T-cell (primary cell): ENCODE measurements around the gene OST4. TPM values are rescaled to one million over a fixed set of nuclear protein-coding genes. Genes with fewer than 3 reads are reported as not detected.
A peak's percentile ranks its signal among the peaks of the same experiment; 100 is the strongest.

Source experiments
- ATAC-seq, 4 experiments: fragments of 200-7000 bp in 3 of 4; fragments of 150-1000 bp in 1 of 4; cut with Tn5 transposase; replicated peaks in 1 of 4; 1 replicate in 3 of 4; 2 replicates in 1 of 4; pipeline ENCODE4 v1.10.0; 2021; ENCODE audit warnings: moderate library complexity in 3 of 4, mild to moderate bottlenecking in 2 of 4, moderate number of reproducible peaks in 1 of 4
- CTCF ChIA-PET, 2 donors: fragments of 300-600 bp; sonication (Branson Sonifier 250); formaldehyde crosslinking; loops; one replicate each; lab custom pipeline; 2022; ENCODE audit warnings: antibody characterized with exemption in 2 of 2; lab: Charles Lee
- POLR2A ChIA-PET, 2 donors: fragments of 300-600 bp; sonication (Branson Sonifier 250); formaldehyde crosslinking; loops; one replicate each; lab custom pipeline; 2022; ENCODE audit warnings: antibody characterized with exemption in 2 of 2; lab: Charles Lee
- DNase-seq, 35 experiments: peaks; one replicate each; pipeline versions ENCODE4 v3.0.0 to v3.0.0-alpha.2; 2013 to 2023
- H3K27ac ChIP-seq: one replicate; pipeline ENCODE4 v1.5.1; 2013; ENCODE audit warnings: low read length
- H3K27me3 ChIP-seq, 2 experiments: replicated peaks in 1 of 2; 1 replicate in 1 of 2; 2 replicates in 1 of 2; pipeline versions ENCODE4 v1.6.1 to v1.7.0; 2013; ENCODE audit warnings: low read length in 1 of 2, mixed read lengths in 1 of 2; ENCODE audit not compliant: control insufficient read depth in 2 of 2, insufficient read depth in 2 of 2; ENCODE audit errors: extremely low read depth in 1 of 2
- H3K36me3 ChIP-seq, 2 donors: 1 replicate in 1 of 2; 2 replicates in 1 of 2; pipeline versions ENCODE4 v1.6.1 to v1.7.0; 2013; ENCODE audit warnings: low read length in 1 of 2; ENCODE audit not compliant: control insufficient read depth in 2 of 2, insufficient read depth in 1 of 2; ENCODE audit errors: extremely low read depth in 1 of 2
- H3K4me1 ChIP-seq, 2 experiments: 1 replicate in 1 of 2; 2 replicates in 1 of 2; pipeline versions ENCODE4 v1.6.1 to v1.7.0; 2013; ENCODE audit warnings: low read length in 2 of 2, mixed read lengths in 1 of 2; ENCODE audit not compliant: insufficient read depth in 2 of 2, control insufficient read depth in 1 of 2; ENCODE audit errors: extremely low read depth in 1 of 2
- H3K4me3 ChIP-seq, 2 donors: 1 replicate in 1 of 2; 2 replicates in 1 of 2; pipeline versions ENCODE4 v1.5.1 to v1.7.0; 2013; ENCODE audit warnings: mild to moderate bottlenecking in 2 of 2, low read length in 1 of 2, moderate library complexity in 1 of 2; ENCODE audit not compliant: control insufficient read depth in 1 of 2; ENCODE audit errors: extremely low read depth in 1 of 2
- H3K9me3 ChIP-seq: 2 replicates; pipeline ENCODE4 v1.7.0; 2013
- H3K27ac Mint-ChIP-seq, 2 donors: one replicate each; pipeline ENCODE4 v1.8.0; 2020 to 2021; ENCODE audit warnings: mild to moderate bottlenecking in 2 of 2, mixed read lengths in 2 of 2
- H3K27me3 Mint-ChIP-seq, 2 donors: one replicate each; pipeline ENCODE4 v1.8.0; 2021 to 2022; ENCODE audit warnings: mixed read lengths in 2 of 2
- H3K36me3 Mint-ChIP-seq: one replicate; pipeline ENCODE4 v1.8.0; 2021; ENCODE audit warnings: mixed read lengths
- H3K4me1 Mint-ChIP-seq, 3 donors: one replicate each; pipeline ENCODE4 v1.8.0; 2020 to 2022; ENCODE audit warnings: mixed read lengths in 3 of 3, mild to moderate bottlenecking in 1 of 3
- H3K4me3 Mint-ChIP-seq, 3 donors: one replicate each; pipeline ENCODE4 v1.8.0; 2020 to 2022; ENCODE audit warnings: mild to moderate bottlenecking in 3 of 3, mixed read lengths in 3 of 3, moderate library complexity in 3 of 3
- H3K9me3 Mint-ChIP-seq, 3 donors: one replicate each; pipeline ENCODE4 v1.8.0; 2020 to 2022; ENCODE audit warnings: mixed read lengths in 3 of 3
- WGBS: methylation state at CpG from one replicate; pipeline ENCODE4 v1.1.5; 2013; ENCODE audit warnings: missing lambda C conversion rate; ENCODE audit not compliant: insufficient coverage; 5-methylcytosine and 5-hydroxymethylcytosine counted together
- total RNA-seq, 35 experiments: library from RNA in 6 of 35; stranded (reverse) in 6 of 35; fragments of 120-200 nt in 1 of 35; gene quantifications; one replicate each; pipeline versions ENCODE4 v1.2.1 to v1.2.4 and lab custom pipeline; 2013 to 2026

Gene OST4
- total RNA-seq, 5 donors from 2014 or later (not counting 1 experiment from before 2014, with no cell fraction given): 217 to 292 (median 236) TPM

DNA sequence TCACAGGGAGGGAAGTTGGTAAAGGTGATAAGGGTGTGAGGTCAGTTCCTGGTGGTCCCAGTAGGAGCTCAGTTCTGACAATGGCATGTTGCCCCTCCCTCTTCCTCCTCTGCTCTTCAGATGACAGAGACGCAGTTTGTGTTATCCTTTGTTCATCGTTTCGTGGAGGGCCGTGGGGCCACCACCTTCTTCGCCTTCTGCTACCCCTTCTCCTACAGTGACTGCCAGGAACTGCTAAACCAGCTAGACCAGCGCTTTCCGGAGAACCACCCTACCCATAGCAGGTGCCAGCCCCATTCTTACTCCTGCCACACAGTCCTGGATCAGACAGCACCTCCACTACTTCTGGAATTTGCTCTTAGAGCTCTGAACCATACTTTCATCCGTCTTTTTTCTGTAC, 17.7 kb downstream of the OST4 start:
- Histone ChIP-seq H3K27ac (no peak overlapping the region), H3K4me3 (no peak overlapping the region), H3K27me3 (no peaks in the 10 kb centered on the region), H3K36me3 (peaks cover 8 to 34% of the 10 kb centered on the region in 2 donors), H3K4me1 (peaks cover 3 to 19% of the 10 kb centered on the region in 2 experiments), H3K9me3 (no peaks in the 10 kb centered on the region)
- WGBS: 89% methylated on average over 8 of the region's 8 CpGs
- Mint-ChIP-seq H3K9me3 (no peaks in the 10 kb centered on the region), H3K4me1 (peaks cover 18 to 41% (median 20%) of the 10 kb centered on the region in 3 donors), H3K27ac (peak overlapping the region in 1 of 2 donors; percentile 49), H3K4me3 (peak overlapping the region in 2 of 3 donors; percentile 1 to 5), H3K36me3 (peaks cover 18% of the 10 kb centered on the region), H3K27me3 (peaks cover 9 to 10% of the 10 kb centered on the region in 2 donors)
- CTCF ChIA-PET: interaction anchor here in 1 of 2 donors (0.6 kb wide), 1 partner anchor 27 kb away, joined by 6 read pairs; no protein-coding TSS in a partner anchor
- DNase-seq (no peak), ATAC-seq (no peak)
- POLR2A ChIA-PET: no interaction called here

DNA sequence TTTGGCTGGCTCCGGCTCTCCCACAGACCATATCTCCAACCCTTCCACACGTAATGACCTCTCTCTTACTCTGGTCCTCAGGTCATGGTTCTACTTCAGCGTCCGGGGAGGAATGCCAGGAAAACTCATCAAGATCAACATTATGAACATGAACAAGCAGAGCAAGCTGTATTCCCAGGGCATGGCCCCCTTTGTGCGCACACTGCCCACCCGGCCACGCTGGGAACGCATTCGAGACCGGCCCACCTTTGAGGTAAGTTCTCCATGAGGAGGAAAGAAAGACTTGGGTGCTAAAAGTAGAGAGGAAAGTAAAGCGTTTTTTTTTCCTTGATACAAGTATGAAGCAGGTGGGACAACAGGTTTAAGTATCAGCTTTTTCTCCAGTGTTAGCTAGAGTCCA, 18.1 kb downstream of the OST4 start:
- Mint-ChIP-seq H3K4me1 (peaks cover 18 to 41% (median 20%) of the 10 kb centered on the region in 3 donors), H3K9me3 (no peaks in the 10 kb centered on the region), H3K27me3 (peaks cover 9 to 10% of the 10 kb centered on the region in 2 donors), H3K4me3 (peak overlapping the region in 2 of 3 donors; percentile 86 to 93), H3K27ac (peak overlapping the region; percentile 33 to 89), H3K36me3 (peaks cover 18% of the 10 kb centered on the region)
- peaks cover 8 to 32% of the 10 kb centered on the region in 2 donors for H3K36me3 ChIP-seq
- H3K4me1 ChIP-seq: peaks cover 3 to 19% of the 10 kb centered on the region in 2 experiments
- ChIA-PET CTCF (interaction anchor here in 1 of 2 donors (1.3 kb wide), 1 partner anchor 15 kb away, joined by 5 read pairs; no protein-coding TSS in a partner anchor), POLR2A (no interaction called here)
- DNase-seq (no peak), ATAC-seq (no peak)
- no peak overlapping the region for H3K4me3 ChIP-seq
- 95% methylated on average over 10 of the region's 11 CpGs for WGBS
- H3K27me3 ChIP-seq: no peaks in the 10 kb centered on the region
- no peak overlapping the region for H3K27ac ChIP-seq
- no peaks in the 10 kb centered on the region for H3K9me3 ChIP-seq

DNA sequence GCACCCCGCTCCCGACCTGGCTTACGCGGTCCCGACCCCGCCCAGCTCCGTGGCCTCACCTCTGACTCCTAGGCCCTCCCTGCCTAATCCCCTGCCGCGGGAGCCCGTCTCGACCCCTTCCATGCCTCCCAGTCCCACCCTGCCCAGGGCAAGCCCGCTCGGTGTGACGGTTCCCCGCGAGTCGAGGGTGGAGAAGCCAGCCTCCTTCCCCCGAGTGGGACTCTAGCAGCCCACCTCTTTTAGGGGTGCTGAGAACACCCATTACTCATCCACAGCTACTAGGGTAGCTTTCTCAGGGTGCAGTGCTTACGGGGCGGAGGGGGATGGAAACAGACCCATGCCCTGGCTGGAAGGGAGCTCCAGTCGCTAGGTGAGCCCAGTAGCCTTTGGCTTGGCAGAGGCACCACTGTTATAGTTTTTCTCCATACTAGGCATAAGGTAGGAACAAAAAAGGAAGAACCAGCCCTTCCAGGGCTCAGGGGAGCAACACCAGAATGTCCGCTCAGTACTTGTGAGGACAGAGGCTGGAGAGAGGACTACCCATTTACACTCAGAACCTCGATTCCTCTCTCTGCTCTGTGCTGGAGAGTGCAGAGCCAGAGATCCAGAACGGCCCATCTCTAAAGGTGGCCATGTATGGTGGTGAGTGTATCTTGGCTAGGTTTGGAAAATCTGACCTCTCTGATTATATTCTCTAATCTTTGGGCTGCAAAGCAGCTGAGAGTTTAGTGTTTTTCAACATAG, 19.4 kb downstream of the OST4 start:
- H3K27me3 Mint-ChIP-seq: peaks cover 9 to 10% of the 10 kb centered on the region in 2 donors
- H3K27me3 ChIP-seq: no peaks in the 10 kb centered on the region
- ATAC-seq (no peak), DNase-seq (peak in 5 of 35 experiments; percentile 10 to 31 (median 25))
- H3K4me3 ChIP-seq: peak overlapping the region; percentile 89 to 91
- CTCF ChIA-PET: interaction anchor here in 1 of 2 donors (0.6 to 1.8 kb wide), 5 partner anchors 16 to 1690 kb away, joined by 3 to 8 read pairs (median 4); partner anchors contain the start of genes ABHD1 and OST4
- peak overlapping the region; percentile 84 to 89 for H3K27ac Mint-ChIP-seq
- peak overlapping the region; percentile 86 to 97 (median 93) for H3K4me3 Mint-ChIP-seq
- peak overlapping the region; percentile 77 for H3K27ac ChIP-seq
- peaks cover 8 to 27% of the 10 kb centered on the region in 2 donors for H3K36me3 ChIP-seq
- H3K9me3 ChIP-seq: no peaks in the 10 kb centered on the region
- peaks cover 18 to 41% (median 20%) of the 10 kb centered on the region in 3 donors for H3K4me1 Mint-ChIP-seq
- peaks cover 18% of the 10 kb centered on the region for H3K36me3 Mint-ChIP-seq
- POLR2A ChIA-PET: interaction anchor here (0.7 to 2.1 kb wide), 3 partner anchors 11 to 19 kb away, joined by 3 to 12 read pairs (median 3); partner anchors contain the start of gene OST4 (in 1 of the 2)
- peaks cover 3 to 19% of the 10 kb centered on the region in 2 experiments for H3K4me1 ChIP-seq
- no peaks in the 10 kb centered on the region for H3K9me3 Mint-ChIP-seq
- WGBS: 1% methylated on average over 15 of the region's 24 CpGs

DNA sequence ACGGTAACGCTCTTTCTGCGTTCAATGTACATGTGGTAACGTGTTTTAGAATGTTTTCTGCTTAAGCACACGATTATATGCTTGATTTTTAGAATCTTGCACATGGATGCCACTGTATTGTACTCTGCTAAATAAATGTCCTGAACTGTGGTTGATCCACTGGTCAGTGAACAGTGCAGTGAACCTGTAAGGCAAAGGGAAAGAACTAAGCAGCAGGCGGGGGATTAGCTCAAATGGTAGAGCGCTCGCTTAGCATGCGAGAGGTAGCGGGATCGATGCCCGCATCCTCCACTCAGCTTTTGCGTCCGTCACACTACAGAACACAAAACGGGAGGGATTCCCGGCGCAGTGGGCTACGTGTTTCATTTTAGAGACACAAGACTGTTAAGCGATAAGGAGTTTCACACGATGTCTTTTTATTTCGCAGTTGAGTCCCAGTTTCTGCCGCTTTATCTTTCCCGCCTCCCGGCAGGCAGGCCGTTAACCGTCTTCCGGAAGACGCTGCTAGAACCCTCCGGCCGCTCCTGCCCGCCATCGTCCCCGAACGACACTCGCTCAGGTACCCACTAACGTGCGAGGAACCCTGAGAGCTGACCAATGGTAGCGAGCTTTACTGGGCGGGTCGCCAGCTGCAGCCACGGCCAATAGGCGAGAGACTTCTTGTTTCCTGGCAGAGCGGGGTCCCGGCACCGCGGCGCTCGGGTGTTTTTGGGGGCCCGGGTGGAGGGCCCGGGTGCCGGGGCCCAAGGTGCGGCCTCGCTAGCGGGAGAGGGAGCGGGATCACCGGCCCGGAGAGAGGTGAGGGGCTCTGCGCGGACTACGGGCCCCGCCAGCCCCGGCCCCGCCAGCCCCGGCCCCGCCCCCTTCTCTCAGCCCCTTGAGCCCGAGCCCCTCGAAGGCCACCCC, 20.2 kb downstream of the OST4 start, which contains the start of gene AGBL5:
Gene AGBL5 (plus strand): TSS at position 673 of the 906 bp plus-strand sequence. CDS start 1,291 bp downstream, outside the sequence.
- Mint-ChIP-seq H3K4me1 (peaks cover 18 to 41% (median 20%) of the 10 kb centered on the region in 3 donors), H3K9me3 (no peaks in the 10 kb centered on the region), H3K36me3 (peaks cover 18% of the 10 kb centered on the region), H3K27ac (peak within 1 kb of the TSS; percentile 99), H3K27me3 (peaks cover 9 to 10% of the 10 kb centered on the region in 2 donors), H3K4me3 (peak within 1 kb of the TSS; percentile 90 to 97 (median 93))
- Histone ChIP-seq H3K27ac (peak within 1 kb of the TSS; percentile 77), H3K36me3 (peaks cover 8 to 21% of the 10 kb centered on the region in 2 donors), H3K4me3 (peak within 1 kb of the TSS; percentile 89 to 91), H3K27me3 (no peaks in the 10 kb centered on the region), H3K9me3 (no peaks in the 10 kb centered on the region), H3K4me1 (peaks cover 3 to 19% of the 10 kb centered on the region in 2 experiments)
- ChIA-PET POLR2A (interaction anchor here in 1 of 2 donors (0.6 to 2.1 kb wide), 3 partner anchors 20 to 73 kb away, joined by 4 to 12 read pairs (median 6); partner anchors contain the start of gene OST4), CTCF (interaction anchor here in 1 of 2 donors (0.5 to 1.8 kb wide), 13 partner anchors 14 to 1843 kb away, joined by 3 to 8 read pairs (median 3); partner anchors contain the start of genes ABHD1, KHK, OST4 and WDR43)
- peak; percentile 93 to 99 (median 96) for DNase-seq
- WGBS: under 1% methylated on average over 64 of the region's 67 CpGs
- peak; percentile 79 to 80 (median 80) for ATAC-seq

DNA sequence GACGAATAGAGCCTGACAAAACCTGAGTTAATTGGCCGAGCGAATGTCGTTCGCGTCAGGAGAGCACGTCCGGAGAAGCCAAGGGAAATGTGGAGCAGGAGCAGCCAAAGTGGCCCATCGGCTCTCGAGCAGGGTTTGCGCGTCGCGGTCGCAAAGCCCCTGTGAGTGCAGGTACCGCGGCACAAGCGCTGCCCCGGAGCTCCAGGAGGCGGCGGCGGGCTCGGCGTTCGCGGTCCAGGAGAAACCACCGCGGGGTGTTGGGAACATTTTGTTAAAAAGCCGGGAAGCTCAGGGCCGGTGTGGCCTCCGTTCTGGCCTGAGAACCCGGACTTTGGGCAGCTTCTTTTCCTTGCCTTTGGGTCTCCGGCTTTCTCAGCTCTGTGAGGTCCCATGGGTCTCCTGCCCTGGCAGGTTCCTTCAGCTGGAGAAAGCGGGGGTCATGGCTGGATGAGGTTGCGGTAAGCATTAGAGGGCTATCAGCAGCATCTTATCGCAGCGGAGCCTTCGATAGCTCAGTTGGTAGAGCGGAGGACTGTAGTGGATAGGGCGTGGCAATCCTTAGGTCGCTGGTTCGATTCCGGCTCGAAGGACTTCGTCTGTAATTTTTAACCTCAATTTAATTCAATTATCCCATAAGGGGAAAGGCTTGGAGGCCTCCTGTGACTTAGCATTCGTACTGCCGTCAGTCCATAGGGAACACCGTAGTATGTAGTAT, 21.0 kb downstream of the OST4 start:
- Histone ChIP-seq H3K4me1 (peaks cover 3 to 19% of the 10 kb centered on the region in 2 experiments), H3K9me3 (no peaks in the 10 kb centered on the region), H3K27ac (peak overlapping the region; percentile 77), H3K27me3 (no peaks in the 10 kb centered on the region), H3K36me3 (peaks cover 2 to 13% of the 10 kb centered on the region in 2 donors), H3K4me3 (peak overlapping the region; percentile 89 to 91)
- Mint-ChIP-seq H3K36me3 (peaks cover 12% of the 10 kb centered on the region), H3K4me1 (peaks cover 18 to 36% (median 20%) of the 10 kb centered on the region in 3 donors), H3K9me3 (no peaks in the 10 kb centered on the region), H3K27ac (peak overlapping the region; percentile 99), H3K4me3 (peak overlapping the region; percentile 90 to 97 (median 93)), H3K27me3 (peaks cover 9 to 10% of the 10 kb centered on the region in 2 donors)
- under 1% methylated on average over 36 of the region's 48 CpGs for WGBS
- CTCF ChIA-PET: interaction anchor here in 1 of 2 donors (0.5 to 1.8 kb wide), 10 partner anchors 13 to 1844 kb away, joined by 3 to 8 read pairs (median 4); partner anchors contain the start of genes KHK, OST4 and WDR43
- POLR2A ChIA-PET: interaction anchor here in 1 of 2 donors (0.6 to 2.1 kb wide), 3 partner anchors 21 to 74 kb away, joined by 4 to 12 read pairs (median 6); partner anchors contain the start of gene OST4
- peak; percentile 65 to 66 (median 66) for ATAC-seq
- peak; percentile 80 to 97 (median 89) for DNase-seq
